Activated naive CD4-positive, alpha-beta T cell treated with anti-CD3 and anti-CD28 coated beads, Interleukin-2, amount 50 U/mL, for 72 hours (primary cell): ENCODE data around the gene IL12RB1. TPM values are rescaled to one million over a fixed set of nuclear protein-coding genes. Genes with fewer than 3 reads are reported as not detected.

Experiments
- ATAC-seq, 2 donors: fragments of 150-1000 bp; cut with Tn5 transposase; 2 replicates each; pipeline ENCODE4 v1.10.0; 2021; ENCODE audit warnings: mild to moderate bottlenecking in 2 of 2, moderate library complexity in 2 of 2
- DNase-seq, 2 donors: peaks; one replicate each; pipeline ENCODE4 v3.0.0; 2021 to 2022; ENCODE audit warnings: low spot score in 2 of 2
- H3K27ac Mint-ChIP-seq, 2 donors: one replicate each; pipeline ENCODE4 v1.8.0; 2022; ENCODE audit warnings: mild to moderate bottlenecking in 2 of 2, mixed read lengths in 2 of 2
- H3K36me3 Mint-ChIP-seq, 2 donors: one replicate each; pipeline ENCODE4 v1.8.0; 2022; ENCODE audit warnings: mixed read lengths in 2 of 2
- H3K9me3 Mint-ChIP-seq, 2 donors: one replicate each; pipeline ENCODE4 v1.8.0; 2022; ENCODE audit warnings: mixed read lengths in 2 of 2
- total RNA-seq, 2 donors: library from RNA; stranded (reverse); gene quantifications; one replicate each; pipeline ENCODE4 v1.2.3, GENCODE V29; 2022

Gene IL12RB1
- 10 to 100 TPM; 14.6 to 25.0 TPM for total RNA-seq

DNA sequence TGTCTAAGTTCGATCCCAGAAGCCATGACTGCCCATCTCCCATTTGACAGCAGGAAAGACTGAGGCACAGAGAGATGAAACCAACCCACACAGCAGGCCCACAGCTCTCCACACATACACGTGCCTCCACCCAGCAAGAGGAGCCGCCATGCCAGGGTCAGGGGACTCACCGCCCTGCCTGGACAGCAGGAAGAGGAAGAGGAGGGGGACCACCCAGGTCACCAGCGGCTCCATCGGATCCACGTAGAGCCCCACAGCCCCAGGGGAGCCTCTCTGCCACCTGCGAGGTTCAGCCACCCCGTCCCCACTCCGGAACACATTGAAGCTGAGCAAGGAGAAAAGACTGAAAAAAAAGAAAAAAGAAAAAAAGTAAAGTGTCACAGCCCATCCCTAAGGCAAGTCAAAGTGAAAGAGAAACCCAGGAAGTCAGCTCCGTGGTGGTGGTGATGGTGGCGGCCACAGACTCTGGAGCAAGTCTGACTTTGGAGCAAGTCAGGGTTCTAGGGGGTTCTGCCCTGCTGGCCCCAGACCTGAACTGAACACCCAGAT, at the start of gene IL12RB1:
Gene IL12RB1, minus strand, starts transcription at position 345 of the 549 bp plus-strand sequence. Its CDS starts 111 bp downstream, at position 234.
- Mint-ChIP-seq H3K9me3 (peaks cover 6 to 10% of the 10 kb centered on the region in 2 donors), H3K36me3 (peaks cover 0 to 8% of the 10 kb centered on the region in 2 donors), H3K27ac (peak within 1 kb of the TSS; percentile 89 to 97)
- ATAC-seq (peak; percentile 69 to 78), DNase-seq (peak; percentile 58 to 83)

DNA sequence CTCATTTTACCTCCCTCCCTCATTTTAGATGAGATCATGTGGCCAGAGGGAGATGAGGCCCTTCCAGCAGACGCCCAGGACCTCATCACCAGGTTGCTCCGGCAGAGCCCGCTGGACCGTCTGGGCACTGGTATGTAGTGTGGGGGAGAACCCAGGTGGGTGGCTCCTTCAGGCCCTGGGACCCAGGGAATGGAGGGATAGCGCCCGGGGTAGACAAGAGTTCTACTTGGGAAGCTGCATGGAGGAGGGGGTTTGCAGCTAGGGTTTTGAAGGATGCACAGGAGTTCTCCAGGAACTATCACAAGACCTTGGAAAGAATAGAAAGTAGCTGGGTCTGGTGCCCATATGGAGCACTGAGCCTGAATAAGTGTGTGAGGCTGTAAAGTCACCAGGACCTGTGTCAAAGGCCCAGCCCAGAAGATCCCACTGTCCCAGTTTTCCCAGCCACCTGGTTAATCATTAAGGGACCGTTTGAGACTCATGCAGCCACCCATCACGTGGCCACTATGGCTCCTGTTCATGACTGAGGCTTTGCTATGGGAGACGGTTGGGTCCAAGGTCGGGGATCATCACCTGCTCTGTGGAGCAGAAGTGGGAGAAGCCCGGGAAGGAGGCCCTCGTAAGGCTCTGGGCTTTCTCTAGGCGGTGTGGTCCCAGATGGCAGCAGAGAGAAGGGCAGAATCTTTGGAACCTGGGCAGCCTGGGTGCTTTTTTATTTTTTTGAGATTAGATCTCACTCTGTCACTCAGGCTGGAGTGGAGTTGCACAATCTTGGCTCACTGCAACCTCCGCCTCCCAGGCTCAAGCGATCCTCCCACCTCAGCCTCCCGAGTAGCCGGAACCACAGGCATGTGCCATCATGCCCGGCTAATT, 49.2 kb upstream of the IL12RB1 start:
- peaks cover 7 to 14% of the 10 kb centered on the region in 2 donors for H3K36me3 Mint-ChIP-seq
- no peak for ATAC-seq

DNA sequence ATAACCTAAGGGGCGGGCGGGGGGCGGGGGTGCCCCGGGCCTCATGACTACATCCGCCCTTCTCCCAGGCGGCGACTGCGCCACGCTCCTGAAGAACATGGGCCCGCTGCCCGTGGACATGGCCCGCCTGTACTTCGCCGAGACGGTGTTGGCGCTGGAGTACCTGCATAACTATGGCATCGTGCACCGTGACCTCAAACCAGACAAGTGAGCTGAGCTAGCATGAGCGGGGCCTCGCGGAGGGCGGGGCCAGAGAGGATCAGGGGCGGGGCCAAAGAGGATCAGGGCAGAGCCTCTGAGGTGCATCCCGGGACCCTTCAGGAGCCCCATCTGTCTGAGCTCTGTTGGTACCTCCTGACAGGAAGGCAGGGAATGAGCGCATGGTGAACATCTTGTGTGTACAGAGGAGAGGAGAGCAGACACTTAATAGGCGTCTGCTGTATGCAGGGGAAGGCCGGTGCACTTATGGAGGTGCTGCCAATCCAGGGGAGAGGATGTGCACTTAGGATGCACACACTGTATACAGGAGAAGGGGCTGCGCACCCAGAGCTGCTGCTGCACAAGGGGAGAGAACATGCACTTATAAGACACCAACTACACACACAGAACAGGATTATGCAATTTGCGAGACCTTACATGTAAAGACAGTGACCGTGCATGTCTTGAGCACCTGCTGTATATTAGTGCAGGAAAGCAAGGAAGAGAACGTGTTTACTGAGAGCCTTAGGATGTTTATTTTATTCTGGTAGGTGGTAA, 45.3 kb upstream of the IL12RB1 start:
- peaks cover 7 to 9% of the 10 kb centered on the region in 2 donors for H3K36me3 Mint-ChIP-seq
- H3K9me3 Mint-ChIP-seq = no peaks in the 10 kb centered on the region
- DNase-seq (no peak), ATAC-seq (no peak)
- H3K27ac Mint-ChIP-seq = no peak overlapping the region

More for the DNA sequence above, 49.2 kb upstream of the IL12RB1 start:
- Mint-ChIP-seq H3K27ac (peak overlapping the region in 1 of 2 donors; percentile 79), H3K9me3 (peaks cover 0 to 4% of the 10 kb centered on the region in 2 donors)
- DNase-seq = no peak

DNA sequence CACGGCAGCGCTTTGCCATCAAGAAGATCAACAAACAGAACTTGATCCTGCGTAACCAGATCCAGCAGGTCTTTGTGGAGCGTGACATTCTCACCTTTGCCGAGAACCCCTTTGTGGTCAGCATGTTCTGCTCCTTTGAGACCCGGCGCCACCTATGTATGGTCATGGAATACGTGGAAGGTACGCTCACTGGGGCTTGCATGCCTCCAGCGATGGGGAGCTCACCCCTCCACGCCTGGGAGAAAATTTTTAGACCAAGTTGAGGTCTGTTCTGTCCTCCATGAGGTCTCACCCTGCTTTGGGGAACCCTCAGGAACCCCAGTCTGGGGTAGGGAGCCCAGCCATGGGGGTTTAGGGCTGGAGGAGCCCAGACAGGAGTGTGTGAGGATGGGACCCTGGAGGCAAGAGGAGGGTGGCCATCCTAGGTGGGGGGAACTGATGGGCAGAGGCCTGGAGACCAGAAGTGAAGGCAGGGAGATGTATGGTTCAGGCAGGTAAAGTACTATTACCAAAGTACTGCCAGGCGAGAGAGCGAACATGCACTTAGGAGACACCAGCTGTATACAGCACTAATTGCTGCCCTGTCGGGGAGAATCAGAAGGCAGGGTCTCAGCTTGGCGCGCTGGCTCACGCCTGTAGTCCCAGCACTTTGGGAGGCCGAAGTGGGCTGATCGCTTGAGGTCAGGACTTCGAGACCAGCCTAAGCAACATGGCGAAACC, 43.9 kb upstream of the IL12RB1 start:
- H3K9me3 Mint-ChIP-seq = no peaks in the 10 kb centered on the region
- ATAC-seq (no peak), DNase-seq (no peak)
- H3K27ac Mint-ChIP-seq = peak overlapping the region in 1 of 2 donors; percentile 21
- peaks cover 7 to 9% of the 10 kb centered on the region in 2 donors for H3K36me3 Mint-ChIP-seq

DNA sequence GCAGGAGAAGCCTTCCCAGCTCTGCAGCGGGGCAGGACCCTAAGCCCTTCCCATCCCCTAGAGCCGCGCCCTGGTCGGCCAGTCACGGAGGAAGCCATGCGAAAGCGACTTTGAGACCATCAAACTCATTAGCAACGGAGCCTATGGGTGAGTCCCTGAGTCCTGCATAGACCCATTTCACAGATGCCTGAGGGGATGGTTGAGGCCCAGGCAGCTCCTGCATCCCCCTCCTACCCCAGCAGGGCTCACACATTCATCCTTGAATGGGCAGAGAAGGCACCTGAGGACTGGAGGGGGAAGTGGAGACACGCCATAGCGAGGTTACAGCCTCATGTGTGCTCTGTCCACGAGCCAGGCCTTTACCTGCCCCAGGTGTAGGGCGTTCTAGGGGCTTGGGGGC, 42.1 kb upstream of the IL12RB1 start:
- H3K27ac Mint-ChIP-seq = peak overlapping the region in 1 of 2 donors; percentile 25
- peaks cover 7 to 9% of the 10 kb centered on the region in 2 donors for H3K36me3 Mint-ChIP-seq
- H3K9me3 Mint-ChIP-seq = no peaks in the 10 kb centered on the region
- DNase-seq (no peak), ATAC-seq (no peak)

DNA sequence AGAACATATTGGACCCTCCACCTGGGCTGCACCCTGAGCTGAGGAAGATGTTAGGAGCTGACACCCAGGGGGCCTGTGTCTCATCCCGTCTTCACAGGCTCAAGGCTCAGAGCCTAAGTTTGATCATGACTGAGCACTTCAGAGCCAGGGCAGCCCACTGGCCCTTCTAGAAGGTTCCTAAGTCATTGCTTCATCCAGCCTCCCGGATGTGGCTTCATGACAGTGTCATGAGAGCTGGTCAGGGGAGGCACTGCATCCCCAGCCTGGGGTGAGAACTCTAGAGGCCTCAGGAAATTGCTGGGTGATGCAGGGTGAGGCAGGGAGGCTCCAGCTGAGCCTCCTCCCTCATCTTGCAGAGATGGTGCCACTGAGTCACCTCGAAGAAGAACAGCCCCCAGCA, 41.3 kb upstream of the IL12RB1 start:
- Mint-ChIP-seq H3K9me3 (no peaks in the 10 kb centered on the region), H3K36me3 (peaks cover 7 to 9% of the 10 kb centered on the region in 2 donors), H3K27ac (peak overlapping the region; percentile 25 to 68)
- DNase-seq = no peak
- peak in 1 of 2 donors; percentile 70 for ATAC-seq

DNA sequence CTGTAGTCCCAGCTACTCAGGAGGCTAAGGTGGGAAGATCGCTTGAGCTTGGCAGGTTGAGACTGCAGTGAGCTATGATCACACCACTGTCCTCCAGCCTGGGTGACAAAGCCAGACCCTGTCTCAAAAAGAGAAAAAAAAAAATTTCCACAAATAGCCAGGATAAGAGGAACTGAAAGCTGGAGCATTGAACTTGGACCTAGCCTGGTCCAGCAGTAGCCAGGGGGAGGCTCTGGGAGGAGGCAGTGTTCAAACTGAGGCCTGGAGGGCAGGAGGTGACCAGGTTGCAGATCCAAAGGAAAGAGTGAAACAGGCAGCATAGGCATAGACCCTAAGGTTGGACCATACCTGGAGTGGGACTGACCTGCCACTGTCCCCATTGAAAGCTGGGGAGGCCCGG, 39.4 kb upstream of the IL12RB1 start:
- H3K36me3 Mint-ChIP-seq = peaks cover 4 to 7% of the 10 kb centered on the region in 2 donors

DNA sequence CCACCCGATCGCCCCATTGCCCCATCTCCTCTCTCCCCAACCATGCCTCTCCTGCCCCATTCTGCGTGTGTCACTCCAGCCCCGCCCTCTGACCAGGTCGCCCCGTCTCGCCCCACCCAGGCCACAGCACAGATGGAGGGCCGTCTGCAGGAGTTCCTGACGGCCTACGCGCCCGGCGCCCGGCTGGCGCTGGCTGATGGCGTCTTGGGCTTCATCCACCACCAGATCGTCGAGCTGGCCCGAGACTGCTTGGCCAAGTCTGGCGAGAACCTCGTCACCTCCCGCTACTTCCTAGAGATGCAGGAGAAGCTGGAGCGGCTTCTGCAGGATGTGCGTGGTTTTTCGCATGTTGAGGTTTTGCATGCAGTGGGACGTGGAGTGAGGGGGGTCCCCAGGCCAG, 37.1 kb upstream of the IL12RB1 start:
- H3K27ac Mint-ChIP-seq = peak overlapping the region; percentile 57 to 84
- no peaks in the 10 kb centered on the region for H3K9me3 Mint-ChIP-seq
- peaks cover 4 to 5% of the 10 kb centered on the region in 2 donors for H3K36me3 Mint-ChIP-seq
- DNase-seq (no peak), ATAC-seq (no peak)

More for the DNA sequence above, 39.4 kb upstream of the IL12RB1 start:
- H3K9me3 Mint-ChIP-seq = no peaks in the 10 kb centered on the region
- ATAC-seq (no peak), DNase-seq (no peak)
- peak overlapping the region in 1 of 2 donors; percentile 87 for H3K27ac Mint-ChIP-seq

DNA sequence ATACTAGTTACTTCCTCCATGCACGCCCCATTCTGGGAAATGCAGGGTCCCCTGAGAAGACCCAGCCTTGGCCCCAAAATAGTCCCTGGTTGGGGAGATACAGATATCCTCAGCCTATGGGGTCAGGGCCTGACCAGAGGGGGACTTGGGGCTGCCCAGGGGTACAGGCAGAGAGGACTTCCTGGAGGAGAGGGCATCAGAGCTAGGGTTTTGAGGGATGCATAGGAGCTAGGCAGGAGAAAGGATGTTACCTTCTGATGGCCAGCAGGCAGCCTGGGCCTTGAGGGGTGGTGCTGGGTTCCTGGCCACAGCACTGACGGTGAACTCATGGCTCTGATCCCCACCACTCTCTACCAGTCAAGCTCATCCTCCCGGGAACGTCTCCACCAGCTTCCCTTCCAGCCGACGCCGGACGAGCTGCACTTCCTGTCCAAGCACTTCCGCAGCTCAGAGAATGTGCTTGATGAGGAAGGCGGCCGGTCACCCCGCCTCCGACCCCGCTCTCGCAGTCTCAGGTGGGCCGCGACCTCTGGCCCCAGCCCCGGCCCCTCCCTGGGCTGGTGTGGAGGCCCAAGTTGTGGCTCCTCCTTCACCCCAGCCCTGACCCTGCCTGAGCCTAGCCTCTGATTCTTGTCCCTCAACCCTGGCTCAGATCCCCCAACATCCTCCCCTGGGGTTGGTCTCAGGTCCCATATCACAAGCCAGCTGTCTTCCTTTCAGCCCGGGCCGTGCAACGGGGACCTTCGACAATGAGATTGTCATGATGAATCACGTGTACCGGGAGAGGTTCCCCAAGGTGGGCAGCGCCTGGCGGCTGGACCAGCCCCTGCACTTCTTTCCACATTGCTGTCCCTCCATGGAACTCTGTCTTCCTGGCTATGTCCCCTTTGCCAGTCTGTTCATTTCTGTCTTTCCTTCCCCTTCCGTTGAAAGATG, 36.4 kb upstream of the IL12RB1 start:
- H3K36me3 Mint-ChIP-seq = peaks cover 0 to 5% of the 10 kb centered on the region in 2 donors
- ATAC-seq (no peak), DNase-seq (no peak)
- no peaks in the 10 kb centered on the region for H3K9me3 Mint-ChIP-seq
- peak overlapping the region; percentile 22 to 48 for H3K27ac Mint-ChIP-seq

DNA sequence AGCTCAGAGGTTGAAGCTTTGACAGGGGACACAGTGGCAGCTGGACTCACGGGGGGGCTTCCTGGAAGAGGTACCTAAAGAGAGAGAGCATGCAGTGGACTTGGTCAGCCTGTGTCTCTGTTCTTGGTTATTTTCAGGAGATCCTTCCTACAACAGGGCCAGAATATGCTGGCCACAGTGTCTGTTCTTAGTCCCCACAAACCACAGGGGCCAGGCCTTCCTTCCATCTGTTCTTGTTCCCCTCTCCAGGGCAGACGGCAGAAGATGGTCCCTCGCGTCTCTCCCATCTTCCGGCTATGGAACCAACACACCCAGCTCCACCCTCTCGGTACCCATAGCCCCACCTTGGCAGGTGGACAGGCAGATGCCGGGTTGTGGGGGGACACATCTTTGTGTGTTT, 35.7 kb upstream of the IL12RB1 start:
- ATAC-seq (no peak), DNase-seq (no peak)
- Mint-ChIP-seq H3K36me3 (peaks cover 0 to 5% of the 10 kb centered on the region in 2 donors), H3K27ac (peak overlapping the region; percentile 22 to 48), H3K9me3 (no peaks in the 10 kb centered on the region)

DNA sequence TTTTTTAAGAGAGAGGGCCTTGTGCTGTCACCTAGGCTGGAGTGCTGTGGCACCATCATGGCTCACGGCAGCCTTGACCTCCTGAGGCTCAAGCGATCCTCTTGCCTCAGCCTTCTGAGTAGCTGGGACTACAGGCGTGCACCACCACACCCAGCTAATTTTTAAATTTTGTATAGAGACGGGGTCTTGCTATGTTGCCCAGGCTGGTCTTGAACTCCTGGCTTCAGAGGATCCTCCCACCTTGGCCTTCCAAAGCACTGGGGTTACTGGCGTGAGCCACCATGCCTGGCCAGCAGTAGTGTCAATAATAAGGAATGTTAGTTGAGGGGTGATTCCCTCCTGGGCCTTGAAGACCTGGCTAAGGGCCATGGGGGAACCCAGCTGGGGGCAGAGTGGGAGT, 34.4 kb upstream of the IL12RB1 start:
- ATAC-seq (no peak), DNase-seq (no peak)
- no peak overlapping the region for H3K27ac Mint-ChIP-seq
- H3K9me3 Mint-ChIP-seq = no peaks in the 10 kb centered on the region
- H3K36me3 Mint-ChIP-seq = peaks cover 0 to 5% of the 10 kb centered on the region in 2 donors

DNA sequence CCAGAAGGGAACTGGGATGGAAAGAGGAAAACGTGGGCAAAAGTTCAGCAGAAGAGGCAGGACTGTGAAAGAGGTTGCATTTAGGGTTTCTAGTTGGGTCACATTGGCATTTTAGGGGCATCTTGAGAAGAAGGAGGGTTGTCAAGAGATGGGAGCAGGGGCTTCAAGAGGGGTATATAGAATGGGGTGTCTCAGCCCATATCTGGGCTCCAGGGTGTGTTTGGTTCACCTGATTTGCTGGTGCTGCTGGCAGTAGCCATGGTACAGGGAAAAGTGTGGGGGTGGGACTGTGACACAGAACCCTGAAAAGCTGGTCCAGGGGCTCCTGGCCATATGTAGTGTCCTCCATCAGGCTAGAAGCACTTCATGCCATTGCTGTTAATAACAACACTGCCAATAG, 33.4 kb upstream of the IL12RB1 start:
- DNase-seq = no peak
- Mint-ChIP-seq H3K27ac (peak overlapping the region; percentile 89 to 93), H3K36me3 (peaks cover 0 to 5% of the 10 kb centered on the region in 2 donors), H3K9me3 (no peaks in the 10 kb centered on the region)
- no peak for ATAC-seq

DNA sequence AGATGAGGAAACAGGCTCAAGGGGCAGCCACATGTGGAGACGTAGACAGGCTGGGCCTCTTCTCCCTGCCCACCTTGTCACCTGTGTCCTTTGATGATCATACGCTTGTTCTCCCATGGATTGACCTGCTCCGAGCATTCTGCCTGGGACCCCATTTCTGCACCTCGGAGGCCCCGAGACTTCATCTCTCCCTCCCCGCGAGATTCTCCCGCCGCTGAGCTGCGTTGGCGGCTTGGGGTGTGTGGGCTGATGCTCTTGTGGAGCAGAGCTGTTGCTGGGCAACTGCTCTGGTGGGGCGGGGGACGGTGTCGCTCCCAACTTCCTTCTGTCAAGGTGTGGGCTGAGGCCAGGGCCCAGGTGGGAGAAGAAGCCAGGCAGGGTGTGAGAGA, 33.0 kb upstream of the IL12RB1 start:
- DNase-seq (peak in 1 of 2 donors; percentile 57), ATAC-seq (peak; percentile 31 to 44)
- Mint-ChIP-seq H3K36me3 (peaks cover 0 to 5% of the 10 kb centered on the region in 2 donors), H3K9me3 (no peaks in the 10 kb centered on the region), H3K27ac (peak overlapping the region; percentile 89 to 93)

DNA sequence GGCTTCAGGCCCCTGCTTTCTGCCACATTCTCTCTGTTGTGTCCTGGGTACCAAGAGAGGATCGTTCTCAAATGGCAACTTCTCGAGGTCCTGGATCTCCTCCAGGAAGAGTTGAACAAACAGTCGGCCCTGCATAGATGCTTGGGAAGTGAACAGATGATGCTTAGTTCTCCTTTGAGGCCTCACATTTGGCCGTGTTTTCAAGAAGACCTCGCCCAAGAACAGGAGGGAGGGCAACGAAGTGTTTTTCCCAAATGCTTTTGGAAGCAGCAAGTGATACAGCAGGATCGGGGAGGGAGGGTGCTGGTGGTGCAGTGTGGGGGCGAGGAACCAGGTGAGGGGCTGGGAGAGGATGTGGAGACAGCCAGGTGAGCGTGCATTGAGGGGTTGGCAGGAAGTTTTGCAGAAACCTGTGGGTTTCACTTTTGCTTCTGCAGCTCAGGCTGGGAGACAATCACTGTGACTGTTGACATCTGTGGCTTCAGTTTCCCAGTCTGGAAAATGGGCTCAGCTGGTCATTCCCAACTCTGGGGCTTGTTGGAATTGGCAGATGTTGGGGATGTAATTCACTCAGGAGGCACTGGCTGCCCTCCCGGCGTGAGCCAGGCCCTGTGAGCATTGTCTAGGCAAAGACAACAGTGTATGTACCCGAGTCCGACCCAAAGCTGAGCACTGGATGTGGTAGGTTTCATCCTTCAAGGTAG, 32.4 kb upstream of the IL12RB1 start:
- H3K27ac Mint-ChIP-seq = peak overlapping the region; percentile 89 to 93
- H3K36me3 Mint-ChIP-seq = peaks cover 0 to 5% of the 10 kb centered on the region in 2 donors
- H3K9me3 Mint-ChIP-seq = no peaks in the 10 kb centered on the region
- ATAC-seq (peak; percentile 42 to 46), DNase-seq (peak in 1 of 2 donors; percentile 64)
